SK-N-SH (cell line): Measurements from ENCODE around the gene PRKCD. TPM values are rescaled to one million over a fixed set of nuclear protein-coding genes. Genes with fewer than 3 reads are reported as not detected.
A peak's percentile ranks its signal among the peaks of the same experiment; 100 is the strongest.

Experiments
- CTCF ChIA-PET: fragments of 300-600, 350-600 bp; formaldehyde crosslinking; extraction: SDS; loops from one replicate; lab custom pipeline; 2021; lab: Yijun Ruan, JAX
- POLR2A ChIA-PET: fragments of 350-600 bp; sonication (Branson Sonifier 250); formaldehyde crosslinking; extraction: SDS; loops from one replicate; lab custom pipeline; 2020; ENCODE audit warnings: antibody characterized with exemption, inconsistent platforms; lab: Yijun Ruan, JAX
- DNase-seq: peaks from one replicate; pipeline ENCODE4 v3.0.0; 2012
- H2AFZ ChIP-seq: fragments of 200-600 bp; sonication (generic); 2 replicates; pipeline ENCODE4 v1.8.1; 2016; ENCODE audit warnings: antibody characterized with exemption, mild to moderate bottlenecking, low read depth
- H3F3A ChIP-seq: fragments of 200-600 bp; sonication (generic); replicated peaks from 2 replicates; pipeline ENCODE3; 2016; ENCODE audit warnings: antibody characterized with exemption, mild to moderate bottlenecking; ENCODE audit not compliant: insufficient read depth
- H3K27ac ChIP-seq, 2 experiments: fragments of 200-500 bp in 1 of 2; fragments of 200-600 bp in 1 of 2; sonication (Bioruptor generic) in 1 of 2; sonication (generic), shearing (Covaris generic) in 1 of 2; 2 replicates each; pipeline versions ENCODE4 v1.5.1 to v1.6.1; 2014 to 2016; ENCODE audit warnings: low read depth in 2 of 2, inconsistent platforms in 1 of 2, low read length in 1 of 2, mild to moderate bottlenecking in 1 of 2, mixed read lengths in 1 of 2
- H3K27me3 ChIP-seq: fragments of 200-600 bp; sonication (generic), shearing (Covaris generic); 2 replicates; pipeline ENCODE4 v1.6.1; 2016; ENCODE audit warnings: mixed run types; ENCODE audit not compliant: insufficient read depth
- H3K36me3 ChIP-seq, 2 experiments: fragments of 200-500 bp in 1 of 2; fragments of 200-600 bp in 1 of 2; sonication (Bioruptor generic) in 1 of 2; sonication (generic) in 1 of 2; replicated peaks in 1 of 2; 2 replicates each; pipeline versions ENCODE3 to v1.5.1; 2014 to 2016; ENCODE audit warnings: low read length in 1 of 2, mild to moderate bottlenecking in 1 of 2; ENCODE audit not compliant: insufficient read depth in 2 of 2, control insufficient read depth in 1 of 2
- H3K4me1 ChIP-seq, 2 experiments: fragments of 200-500 bp in 1 of 2; fragments of 200-600 bp in 1 of 2; sonication (Bioruptor generic) in 1 of 2; sonication (generic), shearing (Covaris generic) in 1 of 2; 2 replicates each; pipeline versions ENCODE4 v1.5.1 to v1.6.1; 2014 to 2016; ENCODE audit warnings: low read depth in 1 of 2, low read length in 1 of 2, mixed run types in 1 of 2; ENCODE audit not compliant: insufficient read depth in 2 of 2, control insufficient read depth in 1 of 2
- H3K4me2 ChIP-seq: fragments of 200-600 bp; sonication (generic), shearing (Covaris generic); 2 replicates; pipeline ENCODE4 v1.6.1; 2017; ENCODE audit warnings: mixed run types
- H3K4me3 ChIP-seq, 2 experiments: fragments of 200-500 bp in 1 of 2; fragments of 200-600 bp in 1 of 2; sonication (Bioruptor generic) in 1 of 2; sonication (generic), shearing (Covaris generic) in 1 of 2; 2 replicates each; pipeline versions ENCODE4 v1.5.1 to v1.8.1; 2014 to 2016; ENCODE audit warnings: low read depth in 2 of 2, inconsistent platforms in 1 of 2, low read length in 1 of 2, mild to moderate bottlenecking in 1 of 2, mixed read lengths in 1 of 2, moderate library complexity in 1 of 2
- H3K79me2 ChIP-seq: fragments of 200-600 bp; sonication (generic); 2 replicates; pipeline ENCODE4 v1.8.1; 2017; ENCODE audit warnings: mild to moderate bottlenecking; ENCODE audit not compliant: insufficient read depth
- H3K9ac ChIP-seq: fragments of 200-600 bp; sonication (generic); 2 replicates; pipeline ENCODE4 v1.6.1; 2017; ENCODE audit warnings: mixed run types
- H3K9me2 ChIP-seq: fragments of 200-600 bp; sonication (generic); 2 replicates; pipeline ENCODE4 v1.6.1; 2017; ENCODE audit warnings: mixed run types
- H3K9me3 ChIP-seq: fragments of 200-600 bp; sonication (generic); 2 replicates; pipeline ENCODE4 v1.6.1; 2017; ENCODE audit warnings: mixed run types, mild to moderate bottlenecking, moderate library complexity
- H4K20me1 ChIP-seq: fragments of 200-600 bp; sonication (generic); 2 replicates; pipeline ENCODE4 v1.6.1; 2017; ENCODE audit warnings: mild to moderate bottlenecking, mixed run types; ENCODE audit not compliant: insufficient read depth
- CTCF ChIP-seq: fragments of 200-600 bp; sonication (generic); IDR thresholded peaks from 2 replicates; pipeline ENCODE4 v1.6.1; 2017; ENCODE audit warnings: antibody characterized with exemption, mild to moderate bottlenecking, moderate library complexity
- ELF1 ChIP-seq: IDR thresholded peaks from 2 replicates; pipeline ENCODE4 v1.4.0; 2012
- FOSL2 ChIP-seq: IDR thresholded peaks from 2 replicates; pipeline ENCODE4 v1.4.0; 2012; ENCODE audit warnings: low read depth, mild to moderate bottlenecking, moderate library complexity, borderline replicate concordance
- FOXJ3 ChIP-seq: sonication (generic); formaldehyde crosslinking; IDR thresholded peaks from 2 replicates; pipeline ENCODE4 v1.5.1; 2020; ENCODE audit warnings: mild to moderate bottlenecking, missing genetic modification reagents
- FOXM1 ChIP-seq: IDR thresholded peaks from 2 replicates; pipeline ENCODE4 v1.4.0; 2012; ENCODE audit warnings: low read depth, mild to moderate bottlenecking
- GABPA ChIP-seq: IDR thresholded peaks from 2 replicates; pipeline ENCODE4 v1.4.0; 2012; ENCODE audit warnings: low read depth, mild to moderate bottlenecking
- GATA2 ChIP-seq: sonication (generic); formaldehyde crosslinking; IDR thresholded peaks from 2 replicates; pipeline ENCODE4 v1.5.0; 2020; ENCODE audit warnings: mild to moderate bottlenecking, missing genetic modification reagents
- MEF2A ChIP-seq: IDR thresholded peaks from 2 replicates; pipeline ENCODE4 v1.4.0; 2012; ENCODE audit warnings: low read depth, borderline replicate concordance
- MXI1 ChIP-seq: IDR thresholded peaks from 2 replicates; pipeline ENCODE4 v1.6.1; 2012; ENCODE audit warnings: mild to moderate bottlenecking, low read depth, low read length, improper control_type of control experiment
- NRF1 ChIP-seq: IDR thresholded peaks from 2 replicates; pipeline ENCODE4 v1.6.1; 2012; ENCODE audit warnings: low read depth, mild to moderate bottlenecking, low read length
- TAF1 ChIP-seq: IDR thresholded peaks from 2 replicates; pipeline ENCODE4 v1.6.1; 2012; ENCODE audit warnings: low read depth, mild to moderate bottlenecking, low read length, moderate library complexity, borderline replicate concordance
- TEAD4 ChIP-seq: IDR thresholded peaks from 2 replicates; pipeline ENCODE4 v1.4.0; 2012; ENCODE audit warnings: mild to moderate bottlenecking, borderline replicate concordance; ENCODE audit not compliant: insufficient read depth
- ZBTB33 ChIP-seq: IDR thresholded peaks from 2 replicates; pipeline ENCODE4 v1.4.0; 2012; ENCODE audit warnings: low read depth, borderline replicate concordance
- WGBS: methylation state at CpG from one replicate; pipeline ENCODE4 v1.1.6; 2017; ENCODE audit warnings: low lambda C conversion rate; 5-methylcytosine and 5-hydroxymethylcytosine counted together
- polyA plus RNA-seq, 3 experiments: library from polyadenylated mRNA; depleted of rRNA; stranded (reverse); fragments of >200 nt; gene quantifications; 2 replicates each; pipeline ENCODE4 v1.2.3, GENCODE V29; 2012
- TF ChIP-seq, protein P1 (sequence below): IDR thresholded peaks from 2 replicates; pipeline ENCODE4; 2012

Gene PRKCD
- polyA plus RNA-seq, 1 of the 3 experiments (the other 2 are of a cell fraction) = 29.0 TPM

GRCh38 chr3:53229606-53230005 lies 68.6 kb downstream of the PRKCD start:
- no peak overlapping the region for H3K4me3 ChIP-seq
- H3K4me2 ChIP-seq = no peak overlapping the region
- no peaks in the 10 kb centered on the region for H3K4me1 ChIP-seq
- no peak overlapping the region for H3K9ac ChIP-seq
- WGBS = 100% methylated on average over 2 of the region's 2 CpGs
- TF ChIP-seq ZBTB33 (no peak), FOSL2 (no peak), CTCF (no peak), MXI1 (no peak), TAF1 (no peak), NRF1 (no peak), FOXJ3 (CRISPR knock-in tag) (no peak), GABPA (no peak), FOXM1 (no peak), TEAD4 (no peak), MEF2A (no peak), ELF1 (no peak), GATA2 (CRISPR knock-in tag) (no peak)
- DNase-seq = no peak
- no peaks in the 10 kb centered on the region for H4K20me1 ChIP-seq
- peaks cover 61 to 99% of the 10 kb centered on the region in 2 experiments for H3K36me3 ChIP-seq
- H3F3A ChIP-seq = no peaks in the 10 kb centered on the region
- peaks cover 18% of the 10 kb centered on the region for H3K79me2 ChIP-seq
- no peak overlapping the region for H2AFZ ChIP-seq
- no peaks in the 10 kb centered on the region for H3K9me2 ChIP-seq
- no peaks in the 10 kb centered on the region for H3K9me3 ChIP-seq
- H3K27ac ChIP-seq = no peak overlapping the region
- ChIA-PET CTCF (no interaction called here), POLR2A (no interaction called here)
- H3K27me3 ChIP-seq = no peaks in the 10 kb centered on the region

- DNase-seq = peak; percentile 16
- Histone ChIP-seq H3K4me1 (no peaks in the 10 kb centered on the region), H3K4me2 (no peak overlapping the region), H3K9me2 (no peaks in the 10 kb centered on the region), H3K9me3 (no peaks in the 10 kb centered on the region), H3K9ac (no peak overlapping the region), H3K79me2 (peaks cover 19% of the 10 kb centered on the region)
- TF ChIP-seq CTCF = peak; percentile 13; the same call in 1 of the 2 replicates
- TF ChIP-seq, protein P1, sequence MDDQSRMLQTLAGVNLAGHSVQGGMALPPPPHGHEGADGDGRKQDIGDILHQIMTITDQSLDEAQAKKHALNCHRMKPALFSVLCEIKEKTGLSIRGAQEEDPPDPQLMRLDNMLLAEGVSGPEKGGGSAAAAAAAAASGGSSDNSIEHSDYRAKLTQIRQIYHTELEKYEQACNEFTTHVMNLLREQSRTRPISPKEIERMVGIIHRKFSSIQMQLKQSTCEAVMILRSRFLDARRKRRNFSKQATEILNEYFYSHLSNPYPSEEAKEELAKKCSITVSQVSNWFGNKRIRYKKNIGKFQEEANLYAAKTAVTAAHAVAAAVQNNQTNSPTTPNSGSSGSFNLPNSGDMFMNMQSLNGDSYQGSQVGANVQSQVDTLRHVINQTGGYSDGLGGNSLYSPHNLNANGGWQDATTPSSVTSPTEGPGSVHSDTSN = no peak
- TF ChIP-seq, all 33 proteins: peak for 1
- Histone ChIP-seq H2AFZ (no peak overlapping the region), H3K36me3 (peaks cover 59 to 98% of the 10 kb centered on the region in 2 experiments), H4K20me1 (no peaks in the 10 kb centered on the region), H3K4me3 (no peak overlapping the region), H3F3A (no peaks in the 10 kb centered on the region), H3K27ac (no peak overlapping the region; a peak in 1 of 4 replicates), H3K27me3 (no peaks in the 10 kb centered on the region)
- ChIA-PET CTCF (interaction anchor here (1.0 kb wide), 1 partner anchor 116 kb away, joined by 4 read pairs; no protein-coding TSS in a partner anchor), POLR2A (interaction anchor here (0.6 kb wide), 1 partner anchor 41 kb away, joined by 3 read pairs; no protein-coding TSS in a partner anchor)
- WGBS = 91% methylated on average over 14 of the region's 16 CpGs
These were observed 69.1 kb downstream of the PRKCD start for GRCh38 chr3:53230041-53230621.
